Tibial nerve (tissue), 4 donors: ENCODE results near the gene STRN3. TPM values are rescaled to one million over a fixed set of nuclear protein-coding genes. Genes with fewer than 3 reads are reported as not detected.
"Not testable (repeated sequence)": the region's sequence is repeated elsewhere in the genome, so short reads cannot be mapped to it uniquely, and the experiment has no call there.

Source experiments
- DNase-seq, 2 donors: peaks; one replicate each; pipeline ENCODE4 v3.0.0-alpha.2; 2019; ENCODE audit warnings: low spot score in 2 of 2
- H3K27ac ChIP-seq, 4 donors: fragments of 200-600 bp; sonication (generic) in 3 of 4; one replicate each; pipeline ENCODE4 v1.5.1; 2017 to 2019; ENCODE audit warnings: mild to moderate bottlenecking in 1 of 4
- H3K27me3 ChIP-seq, 2 donors: fragments of 200-600 bp; sonication (generic) in 1 of 2; one replicate each; pipeline versions ENCODE4 v1.5.1 to v1.6.0; 2017 to 2019
- H3K36me3 ChIP-seq, 3 donors: fragments of 200-600 bp; sonication (generic); one replicate each; pipeline ENCODE4 v1.5.1; 2018 to 2019
- H3K4me1 ChIP-seq, 4 donors: fragments of 200-600 bp; sonication (generic) in 3 of 4; one replicate each; pipeline ENCODE4 v1.5.1; 2017 to 2019
- H3K4me3 ChIP-seq, 4 donors: fragments of 200-600 bp; sonication (generic) in 3 of 4; one replicate each; pipeline ENCODE4 v1.5.1; 2017 to 2019; ENCODE audit warnings: mild to moderate bottlenecking in 1 of 4, moderate library complexity in 1 of 4
- H3K9me3 ChIP-seq, 4 donors: fragments of 200-600 bp; sonication (generic) in 3 of 4; one replicate each; pipeline ENCODE4 v1.5.1; 2017 to 2019
- CTCF ChIP-seq, 5 experiments: fragments of 200-600 bp in 3 of 5; fragments of 450-650 bp in 2 of 5; sonication (generic) in 3 of 5; IDR thresholded peaks; one replicate each; pipeline ENCODE4 v1.5.1; 2016 to 2019; ENCODE audit warnings: antibody characterized with exemption in 5 of 5, mild to moderate bottlenecking in 3 of 5, moderate library complexity in 2 of 5
- EP300 ChIP-seq, 2 donors: sonication (generic); formaldehyde crosslinking; IDR thresholded peaks; one replicate each; pipeline ENCODE4 v1.6.1; 2017; ENCODE audit warnings: antibody characterized with exemption in 2 of 2, mild to moderate bottlenecking in 1 of 2
- POLR2A ChIP-seq, 2 donors: fragments of 450-650 bp; IDR thresholded peaks; one replicate each; pipeline ENCODE4 v1.6.1; 2017; ENCODE audit warnings: antibody characterized with exemption in 2 of 2, mild to moderate bottlenecking in 2 of 2, moderate library complexity in 2 of 2
- WGBS, 2 donors: methylation state at CpG; one replicate each; pipeline ENCODE4 v1.1.5; 2018; 5-methylcytosine and 5-hydroxymethylcytosine counted together
- total RNA-seq, 4 donors: library from RNA; depleted of rRNA; stranded (reverse); fragments of >200 nt; gene quantifications; one replicate each; pipeline ENCODE4 v1.1.0, GENCODE V29; 2016

Gene STRN3
- total RNA-seq, 4 donors from 2014 or later, result 33.5 to 68.8 (median 57.0) TPM

GRCh38 chr14:31047503-31047902 lies 21.3 kb upstream of the STRN3 start:
- Histone ChIP-seq H3K27ac (no peak overlapping the region), H3K36me3 (no peaks in the 10 kb centered on the region), H3K27me3 (no peaks in the 10 kb centered on the region), H3K9me3 (no peaks in the 10 kb centered on the region), H3K4me3 (no peak overlapping the region), H3K4me1 (peaks cover 0 to 5% (median 0%) of the 10 kb centered on the region in 4 donors)
- DNase-seq, result no peak
- TF ChIP-seq POLR2A (IDR thresholded peaks at IDR 0.05), result no peak
- TF ChIP-seq CTCF (IDR thresholded peaks at IDR 0.05), result no peak
- no peak for TF ChIP-seq EP300 (IDR thresholded peaks at IDR 0.05)
- WGBS, 2 donors, result 94 to 95% methylated on average over 10 of the region's 10 CpGs

- no peak for DNase-seq
- no peak for TF ChIP-seq CTCF (IDR thresholded peaks at IDR 0.05)
- no peak for TF ChIP-seq EP300 (IDR thresholded peaks at IDR 0.05)
- TF ChIP-seq POLR2A (IDR thresholded peaks at IDR 0.05), result no peak
- Histone ChIP-seq H3K9me3 (no peaks in the 10 kb centered on the region), H3K27ac (no peak overlapping the region), H3K4me3 (no peak overlapping the region), H3K4me1 (peaks cover 0 to 5% (median 0%) of the 10 kb centered on the region in 4 donors), H3K27me3 (no peaks in the 10 kb centered on the region), H3K36me3 (no peaks in the 10 kb centered on the region)
- WGBS, 2 donors, result 94 to 95% methylated on average over 8 of the region's 8 CpGs
These were observed 19.4 kb upstream of the STRN3 start for GRCh38 chr14:31045501-31046080.

- no peak overlapping the region for H3K4me3 ChIP-seq
- H3K9me3 ChIP-seq, result no peaks in the 10 kb centered on the region
- 78 to 85% methylated on average over 3 of the region's 3 CpGs for WGBS, 2 donors
- no peak overlapping the region for H3K27ac ChIP-seq
- no peaks in the 10 kb centered on the region for H3K36me3 ChIP-seq
- no peaks in the 10 kb centered on the region for H3K4me1 ChIP-seq
- H3K27me3 ChIP-seq, result no peaks in the 10 kb centered on the region
- DNase-seq, result no peak
- TF ChIP-seq POLR2A (IDR thresholded peaks at IDR 0.05) (no peak), CTCF (IDR thresholded peaks at IDR 0.05) (no peak), EP300 (IDR thresholded peaks at IDR 0.05) (no peak)
These were observed 17.2 kb upstream of the STRN3 start for GRCh38 chr14:31043379-31043778.

- not testable (repeated sequence) for H3K4me3 ChIP-seq, H3K27ac ChIP-seq, H3K36me3 ChIP-seq, H3K27me3 ChIP-seq, H3K4me1 ChIP-seq, DNase-seq, H3K9me3 ChIP-seq
- WGBS, 2 donors, result 87 to 91% methylated on average over 10 of the region's 10 CpGs
These were observed 16.7 kb upstream of the STRN3 start for GRCh38 chr14:31042893-31043292.

- Histone ChIP-seq H3K36me3 (peaks cover 0 to 4% (median 0%) of the 10 kb centered on the region in 3 donors), H3K4me3 (no peak overlapping the region), H3K27me3 (no peaks in the 10 kb centered on the region), H3K9me3 (no peaks in the 10 kb centered on the region), H3K4me1 (no peaks in the 10 kb centered on the region), H3K27ac (no peak overlapping the region)
- TF ChIP-seq CTCF (IDR thresholded peaks at IDR 0.05), result no peak
- no peak for TF ChIP-seq POLR2A (IDR thresholded peaks at IDR 0.05)
- no peak for TF ChIP-seq EP300 (IDR thresholded peaks at IDR 0.05)
- no peak for DNase-seq
- 88 to 91% methylated on average over 1 of the region's 1 CpG for WGBS, 2 donors
These were observed 16.1 kb upstream of the STRN3 start for GRCh38 chr14:31042300-31042699.
